SK-N-MC (cell line): Measurements from ENCODE around the gene LSR.

ENCODE experiments used
- EZH2 ChIP-seq: fragments of 200-600 bp; sonication (generic); IDR thresholded peaks from one replicate; pipeline ENCODE4 v1.6.1; 2017; ENCODE audit warnings: antibody characterized with exemption
- POLR2AphosphoS5 ChIP-seq: IDR thresholded peaks from 2 replicates; pipeline ENCODE4 v1.6.1; 2012; ENCODE audit warnings: mild to moderate bottlenecking, low read depth, low read length, borderline replicate concordance

DNA sequence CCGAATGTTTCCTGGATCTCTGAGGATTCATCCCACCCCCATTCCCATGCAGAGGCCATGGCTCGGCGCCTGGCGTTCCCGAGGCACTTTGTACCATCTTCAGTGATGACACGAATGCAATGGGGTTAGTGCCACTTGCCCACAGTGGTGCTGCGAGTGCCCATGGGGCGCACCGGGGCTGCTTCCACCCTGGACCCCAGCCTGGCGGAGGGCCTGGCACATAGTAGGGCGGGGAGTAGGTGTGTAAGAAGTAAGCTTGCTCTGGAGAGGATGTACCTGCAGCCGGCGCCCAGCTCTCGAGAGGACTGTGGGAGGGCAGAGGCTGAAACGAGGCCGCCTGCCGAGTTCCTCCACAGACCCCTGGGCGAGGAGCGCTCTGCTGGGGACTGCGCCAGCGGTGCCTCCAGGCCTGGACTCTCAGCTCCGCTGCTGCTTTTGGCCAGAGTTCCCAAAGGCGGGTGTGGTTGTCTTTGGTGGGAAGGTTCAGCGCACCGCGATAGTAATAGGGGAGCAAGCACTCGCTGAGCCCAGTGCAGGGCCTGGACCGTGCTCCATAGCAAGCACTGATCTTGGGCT lies 28.0 kb downstream of the LSR start:
- TF ChIP-seq EZH2 (no peak), POLR2AphosphoS5 (no peak)
